Heart left ventricle (tissue), 13 donors: Measurements from ENCODE around the gene ZBTB7C.

Experiments used
- CTCF ChIP-seq, 12 donors: fragments of 200-600 bp; sonication (generic) in 4 of 12; IDR thresholded peaks; one replicate each; pipeline versions ENCODE4 v1.5.0 to v1.8.0; 2018 to 2022; ENCODE audit warnings: antibody characterized with exemption in 12 of 12, mild to moderate bottlenecking in 5 of 12
- POLR2A ChIP-seq, 2 donors: fragments of 450-650 bp; IDR thresholded peaks; one replicate each; pipeline ENCODE4 v1.6.1; 2017; ENCODE audit warnings: antibody characterized with exemption in 2 of 2, mild to moderate bottlenecking in 2 of 2, moderate library complexity in 2 of 2
- donor health status: ischemic (EF 13 %, LVEDD 7.1; RV severe dilation, severe dysfunction).
- donor health status: DM: no; HTN: yes; CAD: no.
- donor health status: DM: no; HTN: no; CAD: no.
- donor health status: ischemic (EF 25% LVEDD 6.9; RV normal size, moderate dysfunction).
- donor health status: ischemic (EF 25% LVEDD 5.7; RV mildly dilated, moderate dysfunction).
- donor health status: ischemic (EF 35%, LVEDD 5.7; RV mildly dilated, moderate dysfunction).
- donor health status: nonischemic (EF 11% LVEDD 7.7; RV severe dilation, severe dysfunction).
- donor health status: DM: yes; HTN: yes; CAD: no.
- donor health status: PGD.
- donor health status: ischemic (EF 29% LVEDD 5.4; RV normal size, mild dysfunction).
- donor health status: nonischemic (EF 23%, LVEDD 6.1; RV moderate dilation, normal function).

DNA sequence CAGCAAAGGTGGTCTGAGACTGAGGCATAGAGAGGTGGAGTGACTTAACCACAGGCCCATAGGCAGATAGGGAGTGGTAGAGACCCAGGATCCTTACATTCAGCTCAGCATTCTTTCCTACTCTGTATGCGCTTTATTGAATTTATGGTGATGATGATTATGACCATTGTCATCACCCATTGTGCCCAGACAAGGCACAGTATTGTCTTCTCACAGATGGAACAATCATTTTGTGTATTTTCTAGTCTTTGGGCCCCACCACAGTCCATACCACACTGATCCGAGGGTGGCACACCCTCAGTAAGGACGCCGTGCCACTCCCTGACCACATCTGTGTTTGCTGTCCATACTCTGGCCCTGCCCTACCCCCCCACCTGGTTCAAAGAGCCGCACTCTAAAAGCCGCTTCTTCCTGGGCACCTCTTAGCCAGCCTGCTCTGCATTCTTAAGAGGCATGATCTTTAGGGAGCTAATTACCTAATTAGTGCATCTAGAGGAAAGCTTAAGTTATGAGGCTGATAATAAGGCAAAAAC, 299.2 kb downstream of the ZBTB7C start:
- TF ChIP-seq CTCF (IDR thresholded peaks at IDR 0.05) (no peak), POLR2A (IDR thresholded peaks at IDR 0.05) (no peak)
